WTC11 (cell line): Measurements from ENCODE around the gene C20orf204. TPM values are rescaled to one million over a fixed set of nuclear protein-coding genes. Genes with fewer than 3 reads are reported as not detected.
A peak's percentile ranks its signal among the peaks of the same experiment; 100 is the strongest.

Source experiments
- ATAC-seq: fragments of 200-7000 bp; cut with Tn5 transposase; 2 replicates; pipeline ENCODE4 v1.10.0; 2021; ENCODE audit warnings: mild to moderate bottlenecking, moderate library complexity
- CTCF ChIA-PET: fragments of 300-600 bp; sonication (Branson Sonifier 250); formaldehyde crosslinking; loops from one replicate; lab custom pipeline; 2021; ENCODE audit warnings: antibody characterized with exemption; lab: Charles Lee
- POLR2A ChIA-PET: fragments of 350-600 bp; sonication (Branson Sonifier 250); formaldehyde crosslinking; loops from one replicate; lab custom pipeline; 2021; ENCODE audit warnings: antibody characterized with exemption; lab: Charles Lee
- DNase-seq: peaks from one replicate; pipeline ENCODE4 v3.0.0; 2021; ENCODE audit warnings: low spot score
- H3K27ac Mint-ChIP-seq: 2 replicates; pipeline ENCODE4 v1.8.0; 2021; ENCODE audit warnings: mixed read lengths
- H3K27me3 Mint-ChIP-seq: 2 replicates; pipeline ENCODE4 v1.8.0; 2021; ENCODE audit warnings: low read depth, mild to moderate bottlenecking, moderate library complexity, mixed read lengths
- H3K36me3 Mint-ChIP-seq: 2 replicates; pipeline ENCODE4 v1.8.0; 2021; ENCODE audit warnings: mixed read lengths
- H3K4me1 Mint-ChIP-seq: 2 replicates; pipeline ENCODE4 v1.8.0; 2022; ENCODE audit warnings: mixed read lengths
- H3K4me3 Mint-ChIP-seq: 2 replicates; pipeline ENCODE4 v1.8.0; 2021; ENCODE audit warnings: mild to moderate bottlenecking, moderate library complexity, mixed read lengths
- H3K9me3 Mint-ChIP-seq: 2 replicates; pipeline ENCODE4 v1.8.0; 2021; ENCODE audit warnings: mixed read lengths
- CREB1 ChIP-seq: sonication (generic); formaldehyde crosslinking; IDR thresholded peaks from 2 replicates; pipeline ENCODE4 v1.8.0; 2023; ENCODE audit warnings: mild to moderate bottlenecking, missing genetic modification reagents
- CREM ChIP-seq: sonication (generic); formaldehyde crosslinking; IDR thresholded peaks from 2 replicates; pipeline ENCODE4 v1.8.1; 2022; ENCODE audit warnings: mild to moderate bottlenecking, missing genetic modification reagents, moderate library complexity
- EMX1 ChIP-seq: fragments of 250-450 bp; sonication (Bioruptor Pico); IDR thresholded peaks from 2 replicates; pipeline ENCODE4 v1.8.0; 2021; ENCODE audit warnings: mild to moderate bottlenecking
- IRF2 ChIP-seq: sonication (generic); formaldehyde crosslinking; IDR thresholded peaks from 2 replicates; pipeline ENCODE4 v1.8.0; 2022; ENCODE audit warnings: low read depth, missing genetic modification reagents, borderline replicate concordance
- JUN ChIP-seq: sonication (generic); formaldehyde crosslinking; IDR thresholded peaks from 2 replicates; pipeline ENCODE4 v1.8.0; 2023; ENCODE audit warnings: mild to moderate bottlenecking, missing genetic modification reagents
- MYBL2 ChIP-seq: sonication (generic); formaldehyde crosslinking; IDR thresholded peaks from 2 replicates; pipeline ENCODE4 v1.8.1; 2023; ENCODE audit warnings: mild to moderate bottlenecking, moderate library complexity, missing genetic modification reagents
- NFE2L1 ChIP-seq: sonication (generic); formaldehyde crosslinking; IDR thresholded peaks from 2 replicates; pipeline ENCODE4 v1.8.1; 2023; ENCODE audit warnings: missing genetic modification reagents
- NFYB ChIP-seq: sonication (generic); formaldehyde crosslinking; conservative IDR thresholded peaks from 2 replicates; pipeline ENCODE4 v1.8.0; 2022; ENCODE audit warnings: low read depth, missing genetic modification reagents
- RELA ChIP-seq: sonication (generic); formaldehyde crosslinking; IDR thresholded peaks from 2 replicates; pipeline ENCODE4 v1.8.1; 2022; ENCODE audit warnings: missing genetic modification reagents, mild to moderate bottlenecking, borderline replicate concordance
- SOX15 ChIP-seq: fragments of 250-450 bp; sonication (Bioruptor Pico); IDR thresholded peaks from 2 replicates; pipeline ENCODE4 v1.9.0; 2021; ENCODE audit warnings: mild to moderate bottlenecking
- TEAD1 ChIP-seq: sonication (generic); formaldehyde crosslinking; IDR thresholded peaks from 2 replicates; pipeline ENCODE4 v1.8.0; 2022; ENCODE audit warnings: mild to moderate bottlenecking, missing genetic modification reagents
- ZNF263 ChIP-seq: sonication (generic); formaldehyde crosslinking; IDR thresholded peaks from 2 replicates; pipeline ENCODE4 v1.8.1; 2022; ENCODE audit warnings: low read depth, mild to moderate bottlenecking, moderate library complexity, missing genetic modification reagents
- ZNF423 ChIP-seq: fragments of 250-450 bp; sonication (Bioruptor Pico); IDR thresholded peaks from 2 replicates; pipeline ENCODE4 v2.1.2; 2022; ENCODE audit warnings: mild to moderate bottlenecking, moderate library complexity
- total RNA-seq: library from RNA; stranded (reverse); gene quantifications from 3 replicates; pipeline ENCODE4 v1.2.3, GENCODE V29; 2021
- TF ChIP-seq, protein P1 (sequence below): sonication (generic); formaldehyde crosslinking; conservative IDR thresholded peaks from 2 replicates; pipeline ENCODE4 v1.8.1; 2022; ENCODE audit warnings: mild to moderate bottlenecking, missing genetic modification reagents
- TF ChIP-seq, protein P2 (sequence below): fragments of 250-450 bp; sonication (Bioruptor Pico); IDR thresholded peaks from 2 replicates; pipeline ENCODE4 v1.9.0; 2021; ENCODE audit warnings: mild to moderate bottlenecking, borderline replicate concordance
- TF ChIP-seq, protein P3 (sequence below): sonication (generic); formaldehyde crosslinking; IDR thresholded peaks from 2 replicates; pipeline ENCODE4 v1.8.0; 2022; ENCODE audit warnings: mild to moderate bottlenecking, missing genetic modification reagents
- TF ChIP-seq, protein P4 (sequence below): sonication (generic); formaldehyde crosslinking; IDR thresholded peaks from 2 replicates; pipeline ENCODE4 v1.8.1; 2023; ENCODE audit warnings: mild to moderate bottlenecking, moderate library complexity, missing genetic modification reagents
- TF ChIP-seq, protein P5 (sequence below): fragments of 250-450 bp; sonication (Bioruptor Pico); IDR thresholded peaks from 2 replicates; pipeline ENCODE4 v1.9.0; 2021; ENCODE audit warnings: mild to moderate bottlenecking
- TF ChIP-seq, protein P6 (sequence below): sonication (generic); formaldehyde crosslinking; IDR thresholded peaks from 2 replicates; pipeline ENCODE4 v1.8.1; 2023; ENCODE audit warnings: mild to moderate bottlenecking, missing genetic modification reagents, moderate library complexity
- TF ChIP-seq, protein P7 (sequence below): fragments of 250-450 bp; sonication (Bioruptor Pico); IDR thresholded peaks from 2 replicates; pipeline ENCODE4 v1.9.0; 2021; ENCODE audit warnings: moderate library complexity, mild to moderate bottlenecking, inconsistent platforms, borderline replicate concordance
- TF ChIP-seq, protein P8 (sequence below): fragments of 200-600 bp; IDR thresholded peaks from 2 replicates; pipeline ENCODE4 v1.8.0; 2022; ENCODE audit warnings: antibody characterized with exemption

C20orf204 gene
- total RNA-seq, 1 experiment from 2014 or later = 2.1 TPM

DNA sequence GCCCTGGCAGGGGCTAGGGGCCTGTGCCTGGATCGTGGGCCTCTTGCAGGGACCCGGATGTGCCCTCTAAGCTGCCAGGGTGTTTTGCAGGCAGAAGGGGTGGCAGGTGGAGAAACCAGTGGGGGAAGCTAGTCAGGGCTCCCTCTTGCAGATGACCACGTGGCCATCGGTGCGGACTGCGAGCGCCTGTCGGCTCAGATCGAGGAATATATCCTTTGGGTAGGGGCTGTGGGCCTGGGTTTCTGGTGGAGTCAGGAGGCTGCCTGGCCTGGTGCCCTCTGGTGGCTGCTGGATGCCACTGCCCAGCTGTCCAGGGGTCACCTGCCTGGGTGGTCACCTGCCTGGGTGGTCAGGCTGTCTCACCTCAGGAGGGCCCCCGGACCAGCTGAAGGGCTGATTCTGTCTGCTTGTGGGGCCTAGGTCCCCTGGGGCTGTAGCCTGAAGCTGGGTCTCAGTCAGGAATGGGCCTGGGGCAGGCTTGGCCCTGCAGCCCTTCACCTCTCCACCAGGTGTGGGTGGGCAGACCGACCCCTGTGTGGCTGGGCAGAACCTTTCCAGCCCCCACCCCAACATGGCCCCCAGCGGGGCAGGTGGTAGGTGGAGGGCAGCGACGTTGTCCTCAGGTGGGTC lies 33.7 kb downstream of the C20orf204 start (continued):
- TF ChIP-seq MYBL2 = no peak
- peak; percentile 97 for TF ChIP-seq ZNF423 (CRISPR knock-in tag)
- no peak for TF ChIP-seq RELA (CRISPR knock-in tag)
- TF ChIP-seq EMX1 (CRISPR knock-in tag) = 0 out of 2 replicates have a peak, but pooled peaks have one; percentile 57

DNA sequence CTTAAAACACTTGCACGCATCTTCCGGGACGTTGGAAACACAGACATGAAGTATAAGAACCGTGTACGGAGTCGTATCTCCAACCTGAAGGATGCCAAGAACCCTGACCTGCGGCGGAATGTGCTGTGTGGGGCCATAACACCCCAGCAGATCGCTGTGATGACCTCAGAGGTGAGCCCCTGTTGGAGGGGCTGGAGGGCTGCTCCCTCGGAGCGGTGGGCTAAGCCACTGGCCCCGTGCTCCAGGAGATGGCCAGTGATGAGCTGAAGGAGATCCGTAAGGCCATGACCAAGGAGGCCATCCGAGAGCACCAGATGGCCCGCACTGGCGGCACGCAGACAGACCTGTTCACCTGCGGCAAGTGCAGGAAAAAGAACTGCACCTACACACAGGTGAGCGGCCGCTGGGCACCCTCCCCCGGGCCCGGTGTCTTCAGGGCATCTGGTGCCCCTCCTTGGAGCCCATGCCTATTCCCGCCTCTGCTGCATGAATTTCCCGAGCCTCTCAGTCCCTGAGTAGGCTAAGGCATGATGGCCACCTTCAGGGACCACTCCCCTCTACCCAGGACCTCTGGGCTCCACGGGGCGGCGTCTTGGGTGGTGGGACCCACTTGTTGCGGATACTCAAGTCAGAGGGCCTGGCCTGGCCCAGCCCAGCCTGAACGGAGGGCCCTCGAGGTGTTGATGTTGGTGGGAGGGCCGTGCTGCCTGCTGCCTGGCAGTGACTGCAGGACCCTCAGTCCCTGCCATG lies 34.4 kb downstream of the C20orf204 start:
- Mint-ChIP-seq H3K27ac (no peak overlapping the region), H3K4me3 (no peak overlapping the region), H3K27me3 (no peaks in the 10 kb centered on the region; the same call in 1 of the 2 replicates), H3K9me3 (no peaks in the 10 kb centered on the region), H3K36me3 (no peaks in the 10 kb centered on the region), H3K4me1 (peaks cover 15% of the 10 kb centered on the region)
- CTCF ChIA-PET = interaction anchor here (0.6 to 2.2 kb wide), 13 partner anchors 10 to 353 kb away, joined by 3 to 16 read pairs (median 4); partner anchors contain the start of genes LKAAEAR1, OPRL1 and PRPF6
- TF ChIP-seq NFE2L1 (CRISPR knock-in tag) (no peak), SOX15 (no peak), ZNF423 (CRISPR knock-in tag) (no peak), CREB1 (CRISPR knock-in tag) (no peak), CREM (CRISPR knock-in tag) (no peak), IRF2 (CRISPR knock-in tag) (no peak), JUN (CRISPR knock-in tag) (no peak), ZNF263 (CRISPR knock-in tag) (no peak), NFYB (CRISPR knock-in tag) (no peak), TEAD1 (CRISPR knock-in tag) (no peak), RELA (CRISPR knock-in tag) (no peak)
- TF ChIP-seq, protein P1, sequence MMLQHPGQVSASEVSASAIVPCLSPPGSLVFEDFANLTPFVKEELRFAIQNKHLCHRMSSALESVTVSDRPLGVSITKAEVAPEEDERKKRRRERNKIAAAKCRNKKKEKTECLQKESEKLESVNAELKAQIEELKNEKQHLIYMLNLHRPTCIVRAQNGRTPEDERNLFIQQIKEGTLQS = no peak
- TF ChIP-seq, protein P2, sequence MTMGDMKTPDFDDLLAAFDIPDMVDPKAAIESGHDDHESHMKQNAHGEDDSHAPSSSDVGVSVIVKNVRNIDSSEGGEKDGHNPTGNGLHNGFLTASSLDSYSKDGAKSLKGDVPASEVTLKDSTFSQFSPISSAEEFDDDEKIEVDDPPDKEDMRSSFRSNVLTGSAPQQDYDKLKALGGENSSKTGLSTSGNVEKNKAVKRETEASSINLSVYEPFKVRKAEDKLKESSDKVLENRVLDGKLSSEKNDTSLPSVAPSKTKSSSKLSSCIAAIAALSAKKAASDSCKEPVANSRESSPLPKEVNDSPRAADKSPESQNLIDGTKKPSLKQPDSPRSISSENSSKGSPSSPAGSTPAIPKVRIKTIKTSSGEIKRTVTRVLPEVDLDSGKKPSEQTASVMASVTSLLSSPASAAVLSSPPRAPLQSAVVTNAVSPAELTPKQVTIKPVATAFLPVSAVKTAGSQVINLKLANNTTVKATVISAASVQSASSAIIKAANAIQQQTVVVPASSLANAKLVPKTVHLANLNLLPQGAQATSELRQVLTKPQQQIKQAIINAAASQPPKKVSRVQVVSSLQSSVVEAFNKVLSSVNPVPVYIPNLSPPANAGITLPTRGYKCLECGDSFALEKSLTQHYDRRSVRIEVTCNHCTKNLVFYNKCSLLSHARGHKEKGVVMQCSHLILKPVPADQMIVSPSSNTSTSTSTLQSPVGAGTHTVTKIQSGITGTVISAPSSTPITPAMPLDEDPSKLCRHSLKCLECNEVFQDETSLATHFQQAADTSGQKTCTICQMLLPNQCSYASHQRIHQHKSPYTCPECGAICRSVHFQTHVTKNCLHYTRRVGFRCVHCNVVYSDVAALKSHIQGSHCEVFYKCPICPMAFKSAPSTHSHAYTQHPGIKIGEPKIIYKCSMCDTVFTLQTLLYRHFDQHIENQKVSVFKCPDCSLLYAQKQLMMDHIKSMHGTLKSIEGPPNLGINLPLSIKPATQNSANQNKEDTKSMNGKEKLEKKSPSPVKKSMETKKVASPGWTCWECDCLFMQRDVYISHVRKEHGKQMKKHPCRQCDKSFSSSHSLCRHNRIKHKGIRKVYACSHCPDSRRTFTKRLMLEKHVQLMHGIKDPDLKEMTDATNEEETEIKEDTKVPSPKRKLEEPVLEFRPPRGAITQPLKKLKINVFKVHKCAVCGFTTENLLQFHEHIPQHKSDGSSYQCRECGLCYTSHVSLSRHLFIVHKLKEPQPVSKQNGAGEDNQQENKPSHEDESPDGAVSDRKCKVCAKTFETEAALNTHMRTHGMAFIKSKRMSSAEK (CRISPR knock-in tag) = no peak
- TF ChIP-seq, protein P3, sequence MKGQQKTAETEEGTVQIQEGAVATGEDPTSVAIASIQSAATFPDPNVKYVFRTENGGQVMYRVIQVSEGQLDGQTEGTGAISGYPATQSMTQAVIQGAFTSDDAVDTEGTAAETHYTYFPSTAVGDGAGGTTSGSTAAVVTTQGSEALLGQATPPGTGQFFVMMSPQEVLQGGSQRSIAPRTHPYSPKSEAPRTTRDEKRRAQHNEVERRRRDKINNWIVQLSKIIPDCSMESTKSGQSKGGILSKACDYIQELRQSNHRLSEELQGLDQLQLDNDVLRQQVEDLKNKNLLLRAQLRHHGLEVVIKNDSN (CRISPR knock-in tag) = no peak
- TF ChIP-seq, protein P4, sequence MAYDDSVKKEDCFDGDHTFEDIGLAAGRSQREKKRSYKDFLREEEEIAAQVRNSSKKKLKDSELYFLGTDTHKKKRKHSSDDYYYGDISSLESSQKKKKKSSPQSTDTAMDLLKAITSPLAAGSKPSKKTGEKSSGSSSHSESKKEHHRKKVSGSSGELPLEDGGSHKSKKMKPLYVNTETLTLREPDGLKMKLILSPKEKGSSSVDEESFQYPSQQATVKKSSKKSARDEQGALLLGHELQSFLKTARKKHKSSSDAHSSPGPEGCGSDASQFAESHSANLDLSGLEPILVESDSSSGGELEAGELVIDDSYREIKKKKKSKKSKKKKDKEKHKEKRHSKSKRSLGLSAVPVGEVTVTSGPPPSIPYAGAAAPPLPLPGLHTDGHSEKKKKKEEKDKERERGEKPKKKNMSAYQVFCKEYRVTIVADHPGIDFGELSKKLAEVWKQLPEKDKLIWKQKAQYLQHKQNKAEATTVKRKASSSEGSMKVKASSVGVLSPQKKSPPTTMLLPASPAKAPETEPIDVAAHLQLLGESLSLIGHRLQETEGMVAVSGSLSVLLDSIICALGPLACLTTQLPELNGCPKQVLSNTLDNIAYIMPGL (CRISPR knock-in tag) = no peak
- TF ChIP-seq, protein P5, sequence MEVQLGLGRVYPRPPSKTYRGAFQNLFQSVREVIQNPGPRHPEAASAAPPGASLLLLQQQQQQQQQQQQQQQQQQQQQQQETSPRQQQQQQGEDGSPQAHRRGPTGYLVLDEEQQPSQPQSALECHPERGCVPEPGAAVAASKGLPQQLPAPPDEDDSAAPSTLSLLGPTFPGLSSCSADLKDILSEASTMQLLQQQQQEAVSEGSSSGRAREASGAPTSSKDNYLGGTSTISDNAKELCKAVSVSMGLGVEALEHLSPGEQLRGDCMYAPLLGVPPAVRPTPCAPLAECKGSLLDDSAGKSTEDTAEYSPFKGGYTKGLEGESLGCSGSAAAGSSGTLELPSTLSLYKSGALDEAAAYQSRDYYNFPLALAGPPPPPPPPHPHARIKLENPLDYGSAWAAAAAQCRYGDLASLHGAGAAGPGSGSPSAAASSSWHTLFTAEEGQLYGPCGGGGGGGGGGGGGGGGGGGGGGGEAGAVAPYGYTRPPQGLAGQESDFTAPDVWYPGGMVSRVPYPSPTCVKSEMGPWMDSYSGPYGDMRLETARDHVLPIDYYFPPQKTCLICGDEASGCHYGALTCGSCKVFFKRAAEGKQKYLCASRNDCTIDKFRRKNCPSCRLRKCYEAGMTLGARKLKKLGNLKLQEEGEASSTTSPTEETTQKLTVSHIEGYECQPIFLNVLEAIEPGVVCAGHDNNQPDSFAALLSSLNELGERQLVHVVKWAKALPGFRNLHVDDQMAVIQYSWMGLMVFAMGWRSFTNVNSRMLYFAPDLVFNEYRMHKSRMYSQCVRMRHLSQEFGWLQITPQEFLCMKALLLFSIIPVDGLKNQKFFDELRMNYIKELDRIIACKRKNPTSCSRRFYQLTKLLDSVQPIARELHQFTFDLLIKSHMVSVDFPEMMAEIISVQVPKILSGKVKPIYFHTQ = no peak
- TF ChIP-seq, protein P6, sequence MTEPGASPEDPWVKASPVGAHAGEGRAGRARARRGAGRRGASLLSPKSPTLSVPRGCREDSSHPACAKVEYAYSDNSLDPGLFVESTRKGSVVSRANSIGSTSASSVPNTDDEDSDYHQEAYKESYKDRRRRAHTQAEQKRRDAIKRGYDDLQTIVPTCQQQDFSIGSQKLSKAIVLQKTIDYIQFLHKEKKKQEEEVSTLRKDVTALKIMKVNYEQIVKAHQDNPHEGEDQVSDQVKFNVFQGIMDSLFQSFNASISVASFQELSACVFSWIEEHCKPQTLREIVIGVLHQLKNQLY (CRISPR knock-in tag) = no peak
- TF ChIP-seq, protein P7, sequence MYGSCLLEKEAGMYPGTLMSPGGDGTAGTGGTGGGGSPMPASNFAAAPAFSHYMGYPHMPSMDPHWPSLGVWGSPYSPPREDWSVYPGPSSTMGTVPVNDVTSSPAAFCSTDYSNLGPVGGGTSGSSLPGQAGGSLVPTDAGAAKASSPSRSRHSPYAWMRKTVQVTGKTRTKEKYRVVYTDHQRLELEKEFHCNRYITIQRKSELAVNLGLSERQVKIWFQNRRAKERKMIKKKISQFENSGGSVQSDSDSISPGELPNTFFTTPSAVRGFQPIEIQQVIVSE (CRISPR knock-in tag) = no peak
- TF ChIP-seq, protein P8, sequence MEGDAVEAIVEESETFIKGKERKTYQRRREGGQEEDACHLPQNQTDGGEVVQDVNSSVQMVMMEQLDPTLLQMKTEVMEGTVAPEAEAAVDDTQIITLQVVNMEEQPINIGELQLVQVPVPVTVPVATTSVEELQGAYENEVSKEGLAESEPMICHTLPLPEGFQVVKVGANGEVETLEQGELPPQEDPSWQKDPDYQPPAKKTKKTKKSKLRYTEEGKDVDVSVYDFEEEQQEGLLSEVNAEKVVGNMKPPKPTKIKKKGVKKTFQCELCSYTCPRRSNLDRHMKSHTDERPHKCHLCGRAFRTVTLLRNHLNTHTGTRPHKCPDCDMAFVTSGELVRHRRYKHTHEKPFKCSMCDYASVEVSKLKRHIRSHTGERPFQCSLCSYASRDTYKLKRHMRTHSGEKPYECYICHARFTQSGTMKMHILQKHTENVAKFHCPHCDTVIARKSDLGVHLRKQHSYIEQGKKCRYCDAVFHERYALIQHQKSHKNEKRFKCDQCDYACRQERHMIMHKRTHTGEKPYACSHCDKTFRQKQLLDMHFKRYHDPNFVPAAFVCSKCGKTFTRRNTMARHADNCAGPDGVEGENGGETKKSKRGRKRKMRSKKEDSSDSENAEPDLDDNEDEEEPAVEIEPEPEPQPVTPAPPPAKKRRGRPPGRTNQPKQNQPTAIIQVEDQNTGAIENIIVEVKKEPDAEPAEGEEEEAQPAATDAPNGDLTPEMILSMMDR = no peak
- ATAC-seq = no peak
- DNase-seq = no peak
- POLR2A ChIA-PET = interaction anchor here (1.5 kb wide), 1 partner anchor 50 kb away, joined by 6 read pairs; no protein-coding TSS in a partner anchor
